Karpas-422 (cell line): ENCODE data around the gene TTYH3. TPM values are rescaled to one million over a fixed set of nuclear protein-coding genes. Genes with fewer than 3 reads are reported as not detected.

Experiments used
- DNase-seq: peaks from one replicate; pipeline ENCODE4 v3.0.0-alpha.2; 2015
- H2AFZ ChIP-seq: fragments of 200-600 bp; sonication (generic); 2 replicates; pipeline ENCODE4 v1.6.1; 2014; ENCODE audit warnings: antibody characterized with exemption, low read length, mixed read lengths
- H3K27ac ChIP-seq: fragments of 200-600 bp; sonication (generic); 2 replicates; pipeline ENCODE4 v1.5.1; 2014; ENCODE audit warnings: mild to moderate bottlenecking, low read length, moderate library complexity
- H3K27me3 ChIP-seq: fragments of 200-600 bp; sonication (generic); 2 replicates; pipeline ENCODE4 v1.6.1; 2014; ENCODE audit warnings: low read length, mixed read lengths
- H3K36me3 ChIP-seq: fragments of 200-600 bp; sonication (generic); 2 replicates; pipeline ENCODE4 v1.6.1; 2014; ENCODE audit warnings: low read length, mixed read lengths; ENCODE audit not compliant: insufficient read depth
- H3K4me1 ChIP-seq: fragments of 200-600 bp; sonication (generic); 2 replicates; pipeline ENCODE4 v1.6.1; 2014; ENCODE audit warnings: mild to moderate bottlenecking, low read length, mixed read lengths
- H3K4me2 ChIP-seq: fragments of 200-600 bp; sonication (generic); 2 replicates; pipeline ENCODE4 v1.6.1; 2014; ENCODE audit warnings: low read length, low read depth, mild to moderate bottlenecking; ENCODE audit not compliant: poor library complexity, severe bottlenecking
- H3K4me3 ChIP-seq: fragments of 200-600 bp; sonication (generic); 2 replicates; pipeline ENCODE4 v1.5.1; 2014; ENCODE audit warnings: mild to moderate bottlenecking, antibody characterized with exemption, low read length, mixed read lengths
- H3K79me2 ChIP-seq: fragments of 200-600 bp; sonication (generic); 2 replicates; pipeline ENCODE4 v1.6.1; 2014; ENCODE audit warnings: mild to moderate bottlenecking, low read length, mixed read lengths
- H3K9ac ChIP-seq: fragments of 200-600 bp; sonication (generic); 2 replicates; pipeline ENCODE4 v1.6.0; 2014; ENCODE audit warnings: low read length
- H3K9me2 ChIP-seq: fragments of 200-600 bp; sonication (generic), shearing (Covaris generic); replicated peaks from 2 replicates; pipeline ENCODE4 v1.6.0; 2014; ENCODE audit warnings: mild to moderate bottlenecking, low read length, moderate library complexity; ENCODE audit not compliant: insufficient read depth
- H3K9me3 ChIP-seq: fragments of 300-700, 200-600 bp; sonication (generic); 2 replicates; pipeline ENCODE4 v1.6.1; 2014; ENCODE audit warnings: low read length, mixed read lengths
- H4K20me1 ChIP-seq: fragments of 200-600 bp; sonication (generic); 2 replicates; pipeline ENCODE4 v1.6.1; 2014; ENCODE audit warnings: mild to moderate bottlenecking, antibody characterized with exemption, low read length, low read depth; ENCODE audit not compliant: insufficient read depth
- total RNA-seq: library from RNA; depleted of rRNA; stranded (reverse); fragments of >200 nt; shearing (Covaris generic); gene quantifications from 2 replicates; pipeline ENCODE4 v1.2.3, GENCODE V29; 2014; ENCODE audit warnings: low replicate concordance

Gene TTYH3
- total RNA-seq, 1 experiment from 2014 or later = 0.37 TPM

GRCh38 chr7:2700141-2700850, 68.5 kb downstream of the TTYH3 start:
- no peak overlapping the region for H3K9ac ChIP-seq
- H3K9me3 ChIP-seq = no peaks in the 10 kb centered on the region
- H3K79me2 ChIP-seq = no peaks in the 10 kb centered on the region
- H3K4me2 ChIP-seq = no peak overlapping the region
- no peak overlapping the region for H3K27ac ChIP-seq
- no peaks in the 10 kb centered on the region for H3K4me1 ChIP-seq
- no peaks in the 10 kb centered on the region for H3K36me3 ChIP-seq
- no peaks in the 10 kb centered on the region for H4K20me1 ChIP-seq
- DNase-seq = peak; percentile 17
- H3K9me2 ChIP-seq = no peaks in the 10 kb centered on the region
- no peak overlapping the region for H2AFZ ChIP-seq
- H3K27me3 ChIP-seq = no peaks in the 10 kb centered on the region
- H3K4me3 ChIP-seq = no peak overlapping the region

- no peak overlapping the region for H3K4me3 ChIP-seq
- no peaks in the 10 kb centered on the region for H3K9me3 ChIP-seq
- H3K36me3 ChIP-seq = no peaks in the 10 kb centered on the region
- H2AFZ ChIP-seq = no peak overlapping the region
- no peaks in the 10 kb centered on the region for H3K79me2 ChIP-seq
- DNase-seq = no peak
- no peaks in the 10 kb centered on the region for H4K20me1 ChIP-seq
- no peak overlapping the region for H3K9ac ChIP-seq
- no peaks in the 10 kb centered on the region for H3K9me2 ChIP-seq
- no peak overlapping the region for H3K4me2 ChIP-seq
- no peaks in the 10 kb centered on the region for H3K4me1 ChIP-seq
- no peaks in the 10 kb centered on the region for H3K27me3 ChIP-seq
- H3K27ac ChIP-seq = no peak overlapping the region
Measured at GRCh38 chr7:2701424-2701823, 69.6 kb downstream of the TTYH3 start.

- Histone ChIP-seq H3K4me2 (no peak overlapping the region), H3K79me2 (no peaks in the 10 kb centered on the region), H4K20me1 (no peaks in the 10 kb centered on the region), H2AFZ (no peak overlapping the region), H3K9me2 (no peaks in the 10 kb centered on the region), H3K9me3 (no peaks in the 10 kb centered on the region), H3K36me3 (no peaks in the 10 kb centered on the region), H3K27me3 (no peaks in the 10 kb centered on the region), H3K27ac (no peak overlapping the region), H3K9ac (no peak overlapping the region), H3K4me1 (no peaks in the 10 kb centered on the region), H3K4me3 (no peak overlapping the region)
- DNase-seq = peak; percentile 38
Measured at GRCh38 chr7:2701832-2702593, 70.2 kb downstream of the TTYH3 start.

GRCh38 chr7:2702594-2702957, 70.8 kb downstream of the TTYH3 start:
- Histone ChIP-seq H3K9me3 (no peaks in the 10 kb centered on the region), H3K27me3 (no peaks in the 10 kb centered on the region), H3K4me1 (no peaks in the 10 kb centered on the region), H2AFZ (no peak overlapping the region), H3K4me3 (no peak overlapping the region), H3K79me2 (no peaks in the 10 kb centered on the region), H4K20me1 (no peaks in the 10 kb centered on the region), H3K9me2 (no peaks in the 10 kb centered on the region), H3K36me3 (no peaks in the 10 kb centered on the region), H3K27ac (no peak overlapping the region), H3K9ac (no peak overlapping the region), H3K4me2 (no peak overlapping the region)
- no peak for DNase-seq

GRCh38 chr7:2705371-2706096, 73.7 kb downstream of the TTYH3 start:
- H3K4me2 ChIP-seq = no peak overlapping the region
- peaks cover 6% of the 10 kb centered on the region for H3K4me1 ChIP-seq
- no peaks in the 10 kb centered on the region for H3K9me3 ChIP-seq
- H3K4me3 ChIP-seq = no peak overlapping the region
- H3K9me2 ChIP-seq = no peaks in the 10 kb centered on the region
- no peaks in the 10 kb centered on the region for H3K36me3 ChIP-seq
- no peaks in the 10 kb centered on the region for H3K79me2 ChIP-seq
- H4K20me1 ChIP-seq = no peaks in the 10 kb centered on the region; the same call in 1 of the 2 replicates
- H3K27ac ChIP-seq = no peak overlapping the region
- no peak for DNase-seq
- H2AFZ ChIP-seq = no peak overlapping the region
- H3K9ac ChIP-seq = no peak overlapping the region
- H3K27me3 ChIP-seq = no peaks in the 10 kb centered on the region

GRCh38 chr7:2706685-2707126, 74.9 kb downstream of the TTYH3 start:
- no peak overlapping the region for H3K27ac ChIP-seq
- H3K27me3 ChIP-seq = no peaks in the 10 kb centered on the region
- no peaks in the 10 kb centered on the region for H3K36me3 ChIP-seq
- H3K4me3 ChIP-seq = no peak overlapping the region
- H3K9me3 ChIP-seq = no peaks in the 10 kb centered on the region
- DNase-seq = no peak
- no peaks in the 10 kb centered on the region for H3K9me2 ChIP-seq
- no peaks in the 10 kb centered on the region; the same call in 1 of the 2 replicates for H4K20me1 ChIP-seq
- no peak overlapping the region for H2AFZ ChIP-seq
- H3K9ac ChIP-seq = no peak overlapping the region
- peaks cover 6% of the 10 kb centered on the region for H3K4me1 ChIP-seq
- no peak overlapping the region for H3K4me2 ChIP-seq
- H3K79me2 ChIP-seq = no peaks in the 10 kb centered on the region

GRCh38 chr7:2707481-2707880, 75.7 kb downstream of the TTYH3 start:
- Histone ChIP-seq H2AFZ (no peak overlapping the region), H4K20me1 (no peaks in the 10 kb centered on the region; the same call in 1 of the 2 replicates), H3K9ac (no peak overlapping the region), H3K27me3 (no peaks in the 10 kb centered on the region), H3K9me2 (no peaks in the 10 kb centered on the region), H3K79me2 (no peaks in the 10 kb centered on the region), H3K4me3 (no peak overlapping the region), H3K9me3 (no peaks in the 10 kb centered on the region), H3K4me2 (no peak overlapping the region), H3K27ac (no peak overlapping the region), H3K4me1 (peaks cover 6% of the 10 kb centered on the region), H3K36me3 (no peaks in the 10 kb centered on the region)
- no peak for DNase-seq

- Histone ChIP-seq H3K27me3 (no peaks in the 10 kb centered on the region), H3K4me1 (peaks cover 6% of the 10 kb centered on the region), H3K9ac (no peak overlapping the region), H3K36me3 (no peaks in the 10 kb centered on the region), H3K27ac (no peak overlapping the region), H3K79me2 (no peaks in the 10 kb centered on the region), H3K9me3 (no peaks in the 10 kb centered on the region), H2AFZ (no peak overlapping the region), H3K4me2 (no peak overlapping the region), H3K4me3 (no peak overlapping the region), H3K9me2 (no peaks in the 10 kb centered on the region), H4K20me1 (no peaks in the 10 kb centered on the region; the same call in 1 of the 2 replicates)
- DNase-seq = peak; percentile 30
Measured at GRCh38 chr7:2708041-2708440, 76.3 kb downstream of the TTYH3 start.
